SH-SY5Y (cell line): ENCODE measurements around the gene BABAM2.

ENCODE experiments used
- GATA2 ChIP-seq: IDR thresholded peaks from 2 replicates; pipeline ENCODE4 v1.6.1; 2011; ENCODE audit warnings: mild to moderate bottlenecking, low read depth, low read length
- GATA3 ChIP-seq: IDR thresholded peaks from 2 replicates; pipeline ENCODE4 v1.6.1; 2011; ENCODE audit warnings: low read depth, mild to moderate bottlenecking, low read length, moderate library complexity

The BABAM2 gene

DNA sequence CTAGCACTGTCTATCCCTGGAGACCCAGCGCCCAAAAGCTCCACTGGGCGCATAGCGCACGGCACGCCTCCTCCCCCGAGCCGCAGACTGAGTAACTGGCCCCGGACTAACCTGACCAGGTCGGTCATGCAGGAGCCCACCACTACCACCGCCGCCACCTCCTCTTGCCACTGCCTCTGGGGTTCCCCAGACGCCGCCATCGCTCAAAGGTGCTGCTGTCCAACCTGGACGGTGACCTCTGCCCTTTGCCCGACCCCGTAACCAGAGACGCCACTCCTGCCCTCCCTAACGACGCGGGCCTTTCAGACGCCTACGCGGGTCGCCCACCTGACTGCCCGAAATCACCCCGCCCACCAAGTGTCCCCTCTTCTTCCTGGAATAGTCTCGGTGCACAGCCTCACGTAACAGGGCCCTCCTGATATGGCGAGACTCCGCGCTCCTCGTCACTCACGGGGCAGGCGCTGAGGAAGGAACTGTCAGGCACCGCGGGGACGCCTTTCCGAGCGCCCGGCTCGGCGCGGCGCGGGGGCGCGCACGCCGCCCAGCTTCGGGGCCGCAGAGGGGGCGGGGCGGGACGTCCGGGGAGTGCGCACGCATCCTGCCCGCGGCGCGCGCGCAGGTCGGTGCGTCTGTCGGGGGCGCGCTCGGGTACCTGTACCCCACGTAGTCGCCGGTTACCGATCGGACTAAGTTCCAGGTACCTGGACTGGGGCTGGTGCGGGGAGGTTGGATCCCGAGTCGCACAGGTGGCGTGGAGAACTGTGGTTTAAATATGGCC lies at the start of gene BABAM2, which contains the start of gene RBKS:
Gene BABAM2 (plus strand): TSS at position 584 of the 778 bp plus-strand sequence. CDS start 3,828 bp downstream, outside the sequence.
Gene RBKS (minus strand): TSS at position 242 of the 778 bp plus-strand sequence. CDS start 42 bp downstream, at position 200.
- TF ChIP-seq GATA2, result no peak
- no peak for TF ChIP-seq GATA3

- TF ChIP-seq GATA2, result no peak
- TF ChIP-seq GATA3, result no peak
Measured at GRCh38 chr2:27842894-27843293, 47.6 kb upstream of the BABAM2 start.

GRCh38 chr2:27843992-27844391 lies 46.5 kb upstream of the BABAM2 start:
- TF ChIP-seq GATA3 (no peak), GATA2 (no peak)

DNA sequence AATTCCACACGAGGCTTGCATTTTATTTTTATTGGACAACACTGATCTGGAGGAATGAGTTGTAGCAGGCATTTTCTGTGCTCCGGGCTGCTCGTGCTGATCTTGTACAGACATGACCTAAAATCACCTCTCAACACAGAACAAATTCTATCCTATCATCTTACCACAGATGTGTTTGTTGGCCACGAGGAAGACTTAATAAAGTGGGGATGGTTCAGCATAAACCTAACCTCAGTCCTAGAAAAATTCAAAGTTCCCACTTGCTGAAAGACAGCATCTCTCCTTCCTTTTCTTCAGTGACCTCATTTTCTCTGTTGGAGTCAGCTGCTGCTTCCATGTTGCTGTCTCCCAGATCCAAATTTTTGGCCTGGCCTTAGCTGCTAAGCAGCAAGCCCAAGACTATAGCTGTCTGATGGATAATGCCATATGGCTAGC lies 45.7 kb upstream of the BABAM2 start:
- no peak for TF ChIP-seq GATA3
- TF ChIP-seq GATA2, result no peak

- TF ChIP-seq GATA3 (no peak), GATA2 (no peak)
Measured at GRCh38 chr2:27847333-27847732, 43.2 kb upstream of the BABAM2 start.

DNA sequence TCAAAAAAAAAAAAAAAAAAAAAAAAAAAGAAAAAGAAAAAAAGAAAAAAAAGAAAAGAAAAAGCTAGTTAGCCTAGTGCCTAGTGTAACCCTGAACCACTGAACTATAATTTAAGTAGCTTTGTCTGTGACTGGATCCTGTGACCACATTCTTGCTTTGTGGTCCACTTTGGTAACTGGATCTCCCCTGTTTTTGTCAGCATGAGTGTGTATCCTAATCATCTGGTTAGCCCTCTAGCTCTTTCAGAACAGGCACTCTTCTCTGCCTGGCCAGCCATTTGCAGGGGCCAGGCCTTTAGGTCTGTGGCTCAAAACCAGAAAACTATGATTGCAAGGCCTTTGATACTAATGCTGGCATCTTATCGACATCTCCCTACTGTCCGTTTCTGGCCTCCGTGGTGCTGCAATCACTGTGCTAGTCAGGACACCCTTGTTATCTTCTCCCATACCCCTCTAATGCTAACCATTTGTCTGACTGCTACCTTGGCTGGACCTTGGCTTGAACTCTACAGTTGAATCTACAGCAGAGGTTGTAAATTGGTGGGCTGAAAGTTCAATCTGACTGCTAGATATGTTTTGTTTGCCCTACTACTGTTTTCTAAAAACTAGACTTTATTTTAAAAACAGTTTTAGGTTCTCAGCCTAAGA lies 40.8 kb upstream of the BABAM2 start:
- no peak for TF ChIP-seq GATA2
- no peak for TF ChIP-seq GATA3

DNA sequence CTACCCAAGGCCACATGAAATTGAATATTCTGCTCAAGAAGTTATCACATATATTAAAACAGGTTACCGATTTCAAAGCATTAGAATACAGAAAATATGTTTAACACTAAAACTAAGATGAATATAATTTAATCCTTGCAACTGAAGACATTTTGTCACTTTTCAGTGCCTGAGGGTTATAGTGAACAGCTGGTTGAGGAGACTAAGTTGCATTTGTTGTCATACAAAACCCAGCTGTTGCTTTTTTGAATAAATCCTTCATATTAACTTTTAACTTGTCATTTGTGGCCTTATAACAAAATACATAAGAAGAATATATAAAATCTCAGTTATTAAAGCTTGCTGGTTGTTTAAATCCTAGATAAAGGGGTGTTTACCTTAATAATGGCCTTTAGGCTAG lies 37.8 kb upstream of the BABAM2 start:
- TF ChIP-seq GATA3, result no peak
- TF ChIP-seq GATA2, result no peak

DNA sequence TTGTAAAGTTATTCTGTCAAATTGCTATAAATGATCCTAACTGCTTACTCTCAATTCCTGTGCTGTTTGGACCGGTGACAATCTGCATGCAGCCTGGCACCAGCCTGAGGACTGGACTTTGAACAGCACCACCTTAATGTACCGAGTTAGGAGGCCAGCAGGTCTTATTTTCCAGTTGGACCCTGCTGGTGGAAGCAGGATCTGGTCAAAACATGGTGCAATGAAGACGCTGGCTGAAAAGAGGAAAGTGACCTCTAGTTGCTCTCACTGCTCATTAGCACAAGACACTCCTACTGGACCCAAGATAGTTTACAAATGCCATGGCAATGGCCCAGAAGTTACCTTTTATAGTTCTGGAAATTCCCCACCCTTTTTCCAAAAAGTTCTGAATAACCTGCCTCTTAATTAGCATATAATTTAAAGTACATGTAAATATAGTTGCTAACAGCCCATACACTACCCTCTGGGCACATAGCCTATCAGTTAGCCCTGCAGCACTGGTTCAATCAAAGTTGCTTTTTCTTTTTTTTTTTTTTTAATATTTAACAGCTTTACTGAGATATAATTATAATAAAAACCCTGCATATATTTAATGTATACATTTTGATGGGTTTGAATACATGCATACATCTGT lies 36.2 kb upstream of the BABAM2 start:
- TF ChIP-seq GATA2, result no peak
- TF ChIP-seq GATA3, result no peak

GRCh38 chr2:27855476-27855875 lies 35.1 kb upstream of the BABAM2 start:
- TF ChIP-seq GATA3, result no peak
- no peak for TF ChIP-seq GATA2

- no peak for TF ChIP-seq GATA3
- no peak for TF ChIP-seq GATA2
Measured at GRCh38 chr2:27856386-27856785, 34.1 kb upstream of the BABAM2 start.

DNA sequence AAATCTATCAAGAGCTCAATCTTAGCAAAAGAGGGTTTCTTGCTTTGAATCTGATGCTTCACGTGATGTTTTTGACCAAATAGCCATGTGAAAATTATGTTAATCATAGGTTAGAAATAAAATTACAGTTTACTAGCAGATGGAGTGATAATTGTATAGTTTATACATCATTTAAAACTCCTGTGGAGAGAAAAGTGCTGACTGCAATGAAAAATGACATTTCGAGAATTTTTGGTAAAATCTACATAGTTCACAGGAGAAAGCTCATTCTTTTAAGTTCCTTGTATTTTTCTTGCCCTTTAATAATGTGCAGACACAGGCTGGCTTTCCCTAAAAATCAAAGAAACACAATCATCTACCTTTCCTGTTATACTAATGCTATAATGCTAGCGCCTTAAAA lies 33.6 kb upstream of the BABAM2 start:
- no peak for TF ChIP-seq GATA2
- no peak for TF ChIP-seq GATA3

- TF ChIP-seq GATA2 (no peak), GATA3 (no peak)
Measured at GRCh38 chr2:27857417-27858172, 32.9 kb upstream of the BABAM2 start.

DNA sequence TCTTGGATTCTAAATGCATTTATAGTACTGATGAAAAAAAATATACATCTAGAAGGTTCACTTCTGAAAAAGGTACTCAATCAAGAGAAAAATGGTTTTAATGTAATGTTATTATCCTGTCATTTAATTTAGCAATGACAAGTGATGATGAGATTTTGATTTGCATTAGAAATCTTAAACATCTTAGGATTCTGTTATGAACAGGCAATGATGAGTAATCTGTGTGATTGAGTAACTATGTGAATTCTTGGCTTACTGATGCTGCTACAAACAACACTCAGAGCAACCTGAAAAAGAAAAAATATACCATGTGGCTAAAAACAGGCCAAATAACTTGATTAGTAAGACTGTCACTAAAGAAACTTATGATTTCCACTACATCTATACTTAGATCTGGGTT lies 30.4 kb upstream of the BABAM2 start:
- no peak for TF ChIP-seq GATA2
- TF ChIP-seq GATA3, result no peak

DNA sequence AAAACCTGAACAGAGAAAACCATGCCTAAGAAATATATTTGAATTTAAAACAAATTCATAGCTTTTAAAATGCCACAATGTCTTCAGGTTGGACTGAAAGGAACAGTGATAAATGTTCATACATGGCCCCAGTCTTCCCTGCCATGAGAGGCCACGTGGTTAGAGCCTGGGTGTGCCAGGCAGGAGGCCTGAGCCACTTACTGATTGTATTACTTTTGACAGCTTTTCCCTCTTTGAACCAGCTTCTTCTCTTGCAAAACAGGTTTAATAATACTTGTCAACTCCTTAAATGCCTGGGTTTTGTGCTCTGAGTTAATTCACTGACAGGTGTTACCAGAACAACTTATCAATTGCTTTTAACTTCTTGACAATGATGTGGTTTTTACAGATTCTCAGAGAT lies 27.4 kb upstream of the BABAM2 start:
- no peak for TF ChIP-seq GATA2
- TF ChIP-seq GATA3, result no peak
